H1 (cell line): Measurements from ENCODE around the gene ADD3. TPM values are rescaled to one million over a fixed set of nuclear protein-coding genes. Genes with fewer than 3 reads are reported as not detected.

Experiments
- CTCF ChIA-PET: fragments of 300-600 bp; sonication (Branson Sonifier 250); formaldehyde crosslinking; loops from one replicate; lab custom pipeline; 2021; ENCODE audit not compliant: partially characterized antibody; lab: Charles Lee
- POLR2A ChIA-PET: fragments of 300-600 bp; sonication (Branson Sonifier 250); formaldehyde crosslinking; loops from one replicate; lab custom pipeline; 2021; ENCODE audit warnings: inconsistent platforms; ENCODE audit not compliant: partially characterized antibody; lab: Charles Lee
- DNase-seq, 2 experiments: peaks; one replicate each; pipeline versions ENCODE4 v3.0.0 to v3.0.0-alpha.2; 2010 to 2022; ENCODE audit warnings: low spot score in 2 of 2, low read depth in 1 of 2, mixed read lengths in 1 of 2
- FAIRE-seq: peaks from 2 replicates; lab custom pipeline; 2011; peaks lifted over from hg19 to GRCh38; lab: Jason Lieb, UNC
- H2AFZ ChIP-seq: 2 replicates; pipeline ENCODE4 v1.8.1; 2012; ENCODE audit warnings: low read length, inconsistent platforms
- H2AK5ac ChIP-seq: 2 replicates; pipeline ENCODE4 v1.6.1; 2013; ENCODE audit warnings: low read depth, low read length
- H2BK120ac ChIP-seq: replicated peaks from 2 replicates; pipeline ENCODE3; 2013; ENCODE audit warnings: low read depth, low read length, inconsistent platforms
- H2BK12ac ChIP-seq: 2 replicates; pipeline ENCODE4 v1.6.1; 2013; ENCODE audit warnings: low read depth, low read length
- H2BK15ac ChIP-seq: 2 replicates; pipeline ENCODE4 v1.6.1; 2013; ENCODE audit warnings: low read length
- H2BK20ac ChIP-seq: 2 replicates; pipeline ENCODE4 v1.6.1; 2013; ENCODE audit warnings: low read length
- H2BK5ac ChIP-seq: 2 replicates; pipeline ENCODE4 v1.6.1; 2013; ENCODE audit warnings: low read depth, low read length
- H3K14ac ChIP-seq: 2 replicates; pipeline ENCODE4 v1.6.1; 2013; ENCODE audit warnings: inconsistent platforms; ENCODE audit not compliant: insufficient read length
- H3K18ac ChIP-seq: 2 replicates; pipeline ENCODE4 v1.6.1; 2013; ENCODE audit warnings: low read length; ENCODE audit errors: extremely low read depth
- H3K23ac ChIP-seq: 2 replicates; pipeline ENCODE4 v1.6.1; 2013; ENCODE audit warnings: inconsistent platforms; ENCODE audit not compliant: insufficient read length
- H3K23me2 ChIP-seq: 2 replicates; pipeline ENCODE4 v1.6.1; 2013; ENCODE audit warnings: low read depth, low read length
- H3K27ac ChIP-seq: 2 replicates; pipeline ENCODE4 v1.6.1; 2011; ENCODE audit warnings: low read depth, low read length, inconsistent platforms
- H3K27me3 ChIP-seq, 4 experiments: replicated peaks in 1 of 4; 1 replicate in 1 of 4; 2 replicates in 3 of 4; pipeline versions ENCODE4 v1.6.1 to v1.8.1; 2011 to 2013; ENCODE audit warnings: low read length in 3 of 4, mild to moderate bottlenecking in 3 of 4, inconsistent platforms in 2 of 4, mixed read lengths in 2 of 4, moderate library complexity in 1 of 4; ENCODE audit not compliant: control insufficient read depth in 3 of 4, insufficient read depth in 3 of 4; ENCODE audit errors: extremely low read depth in 1 of 4
- H3K36me3 ChIP-seq, 4 experiments: 2 replicates each; pipeline versions ENCODE4 v1.6.1 to v1.8.1; 2011 to 2013; ENCODE audit warnings: mild to moderate bottlenecking in 4 of 4, low read length in 3 of 4, moderate library complexity in 2 of 4, control low read depth in 1 of 4, inconsistent platforms in 1 of 4; ENCODE audit not compliant: insufficient read depth in 4 of 4, control insufficient read depth in 2 of 4
- H3K4ac ChIP-seq: replicated peaks from 2 replicates; pipeline ENCODE3; 2013; ENCODE audit warnings: low read length, low read depth, mixed read lengths, inconsistent platforms; ENCODE audit not compliant: insufficient read length
- H3K4me1 ChIP-seq, 4 experiments: replicated peaks in 1 of 4; 1 replicate in 1 of 4; 2 replicates in 3 of 4; pipeline versions ENCODE4 v1.6.1 to v1.8.1; 2011 to 2013; ENCODE audit warnings: low read length in 3 of 4, inconsistent platforms in 2 of 4, mixed read lengths in 1 of 4; ENCODE audit not compliant: insufficient read depth in 4 of 4, control insufficient read depth in 3 of 4
- H3K4me2 ChIP-seq, 2 experiments: 2 replicates each; pipeline versions ENCODE4 v1.6.1 to v1.8.1; 2011 to 2013; ENCODE audit warnings: low read depth in 2 of 2, low read length in 2 of 2, control low read depth in 1 of 2, inconsistent platforms in 1 of 2, mild to moderate bottlenecking in 1 of 2; ENCODE audit not compliant: insufficient read depth in 1 of 2
- H3K4me3 ChIP-seq, 4 experiments: fragments of 200-600, 300-600 bp in 1 of 4; sonication (generic), shearing (Covaris generic), sonication (Bioruptor Twin) in 1 of 4; 2 replicates each; pipeline versions ENCODE4 v1.5.1 to v1.8.1; 2011 to 2016; ENCODE audit warnings: low read length in 4 of 4, low read depth in 3 of 4, control low read depth in 2 of 4, inconsistent platforms in 2 of 4, mild to moderate bottlenecking in 2 of 4, mixed read lengths in 1 of 4, moderate library complexity in 1 of 4; ENCODE audit not compliant: insufficient read depth in 2 of 4; ENCODE audit errors: extremely low read depth in 1 of 4
- H3K56ac ChIP-seq: replicated peaks from 2 replicates; pipeline ENCODE3; 2013; ENCODE audit warnings: low read depth, mild to moderate bottlenecking, mixed read lengths, low read length, inconsistent platforms; ENCODE audit not compliant: insufficient read length
- H3K79me1 ChIP-seq: 2 replicates; pipeline ENCODE4 v1.6.1; 2013; ENCODE audit warnings: low read depth, low read length, control low read depth
- H3K79me2 ChIP-seq, 2 experiments: 2 replicates each; pipeline versions ENCODE4 v1.6.1 to v1.8.1; 2012 to 2013; ENCODE audit warnings: low read length in 2 of 2, mild to moderate bottlenecking in 2 of 2, inconsistent platforms in 1 of 2; ENCODE audit not compliant: insufficient read depth in 2 of 2, control insufficient read depth in 1 of 2
- H3K9ac ChIP-seq, 4 experiments: replicated peaks in 1 of 4; 1 replicate in 1 of 4; 2 replicates in 3 of 4; pipeline versions ENCODE4 v1.6.1 to v1.8.1; 2011 to 2013; ENCODE audit warnings: low read depth in 3 of 4, low read length in 3 of 4, control low read depth in 2 of 4, mild to moderate bottlenecking in 2 of 4, moderate library complexity in 2 of 4, inconsistent platforms in 1 of 4; ENCODE audit errors: extremely low read depth in 1 of 4
- H3K9me3 ChIP-seq, 2 experiments: 2 replicates each; pipeline versions ENCODE4 v1.6.1 to v1.8.1; 2012 to 2013; ENCODE audit warnings: mild to moderate bottlenecking in 2 of 2, moderate library complexity in 2 of 2, control low read depth in 1 of 2, inconsistent platforms in 1 of 2, low read depth in 1 of 2, low read length in 1 of 2, mixed read lengths in 1 of 2; ENCODE audit not compliant: insufficient read depth in 2 of 2
- H4K20me1 ChIP-seq, 2 experiments: replicated peaks in 1 of 2; 2 replicates each; pipeline versions ENCODE3 to v1.8.1; 2011 to 2013; ENCODE audit warnings: inconsistent platforms in 2 of 2, low read length in 2 of 2, mild to moderate bottlenecking in 1 of 2; ENCODE audit not compliant: insufficient read depth in 2 of 2, control insufficient read depth in 1 of 2
- H4K5ac ChIP-seq: 2 replicates; pipeline ENCODE4 v1.6.1; 2013; ENCODE audit warnings: low read length, low read depth, mixed read lengths, inconsistent platforms; ENCODE audit not compliant: insufficient read length
- H4K8ac ChIP-seq: 2 replicates; pipeline ENCODE4 v1.8.0; 2013; ENCODE audit warnings: mild to moderate bottlenecking, moderate library complexity, low read length, inconsistent platforms; ENCODE audit not compliant: insufficient read depth; ENCODE audit errors: extremely low read depth
- H4K91ac ChIP-seq: replicated peaks from 2 replicates; pipeline ENCODE3; 2013; ENCODE audit warnings: low read length, mixed read lengths, inconsistent platforms; ENCODE audit not compliant: insufficient read length
- ASH2L ChIP-seq: fragments of 200-600, 300-600 bp; sonication (generic); IDR thresholded peaks from one replicate; pipeline ENCODE4 v1.7.1; 2017; ENCODE audit warnings: low read length
- BRCA1 ChIP-seq: IDR thresholded peaks from 2 replicates; pipeline ENCODE4 v1.6.1; 2012; ENCODE audit warnings: low read depth, low read length, improper control_type of control experiment
- CBX5 ChIP-seq: fragments of 300-800, 300-1000 bp; sonication (generic); IDR thresholded peaks from 2 replicates; pipeline ENCODE4 v1.7.1; 2016; ENCODE audit warnings: antibody characterized with exemption, low read length, low read depth
- CTBP2 ChIP-seq: IDR thresholded peaks from 2 replicates; pipeline ENCODE4 v1.7.0; 2011; ENCODE audit warnings: borderline replicate concordance, mild to moderate bottlenecking, moderate library complexity, mixed read lengths, low read length; ENCODE audit not compliant: insufficient read depth, insufficient read length
- FOSL1 ChIP-seq: IDR thresholded peaks from 2 replicates; pipeline ENCODE4 v1.6.1; 2011; ENCODE audit warnings: mild to moderate bottlenecking, low read depth, low read length, moderate library complexity; ENCODE audit not compliant: insufficient read depth
- HDAC2 ChIP-seq, 2 experiments: fragments of 300-600 bp in 1 of 2; sonication (generic) in 1 of 2; IDR thresholded peaks; 2 replicates each; pipeline ENCODE4 v1.6.1; 2011 to 2012; ENCODE audit warnings: low read depth in 2 of 2, low read length in 2 of 2, mild to moderate bottlenecking in 2 of 2, moderate library complexity in 2 of 2, borderline replicate concordance in 1 of 2, inconsistent platforms in 1 of 2
- NRF1 ChIP-seq: IDR thresholded peaks from 2 replicates; pipeline ENCODE4 v1.6.1; 2011; ENCODE audit warnings: mild to moderate bottlenecking, low read depth, low read length, improper control_type of control experiment
- SP1 ChIP-seq: IDR thresholded peaks from 2 replicates; pipeline ENCODE4 v1.6.1; 2011; ENCODE audit warnings: low read depth, low read length
- SP2 ChIP-seq: IDR thresholded peaks from 2 replicates; pipeline ENCODE4 v1.6.1; 2012; ENCODE audit warnings: mild to moderate bottlenecking, low read length, inconsistent platforms
- SRF ChIP-seq: IDR thresholded peaks from 2 replicates; pipeline ENCODE4 v1.6.1; 2011; ENCODE audit warnings: mild to moderate bottlenecking, low read depth, low read length, moderate library complexity
- TAF1 ChIP-seq: IDR thresholded peaks from 2 replicates; pipeline ENCODE4 v1.6.1; 2011; ENCODE audit warnings: mild to moderate bottlenecking, low read depth, low read length
- TAF7 ChIP-seq: optimal IDR thresholded peaks from 2 replicates; pipeline ENCODE3; 2011; ENCODE audit warnings: low read depth, mild to moderate bottlenecking, inconsistent platforms, low read length, moderate library complexity, borderline replicate concordance
- TBP ChIP-seq: IDR thresholded peaks from 2 replicates; pipeline ENCODE4 v1.6.1; 2011; ENCODE audit warnings: low read depth, low read length, improper control_type of control experiment
- TEAD4 ChIP-seq: IDR thresholded peaks from 2 replicates; pipeline ENCODE4 v1.6.1; 2012; ENCODE audit warnings: low read depth, low read length, inconsistent platforms, mixed read lengths
- WGBS, 2 experiments: shearing (Covaris generic) in 1 of 2; methylation state at CpG; one replicate each; pipeline versions ENCODE4 v1.1.6 to v1.1.7; 2013 to 2015; ENCODE audit warnings: low lambda C conversion rate in 2 of 2, mixed read lengths in 2 of 2, inconsistent platforms in 1 of 2, low coverage in 1 of 2, missing lambda C conversion rate in 1 of 2; ENCODE audit not compliant: insufficient replicate concordance in 2 of 2, insufficient coverage in 1 of 2, insufficient read length in 1 of 2; ENCODE audit errors: extremely low coverage in 1 of 2, missing lambda C conversion rate in 1 of 2; 5-methylcytosine and 5-hydroxymethylcytosine counted together
- polyA plus RNA-seq, 7 experiments: library from polyadenylated mRNA; depleted of rRNA in 3 of 7; stranded (reverse) in 5 of 7; unstranded in 2 of 7; fragments of >200 nt in 5 of 7; fragments of 200-250 nt in 2 of 7; gene quantifications; 1 replicate in 5 of 7; 2 replicates in 1 of 7; 4 replicates in 1 of 7; pipeline versions ENCODE4 v1.2.1 to v1.2.3, GENCODE V29; 2011 to 2013; ENCODE audit warnings: missing spikeins in 2 of 7, mixed read lengths in 2 of 7
- total RNA-seq: library from RNA; stranded (reverse); fragmentation: NEBNext Ultra II Directional; extraction: Animal tissue kit (Norgen Biotek cat#: 25700); gene quantifications from 2 replicates; pipeline ENCODE4 v1.2.1, GENCODE V29; 2021

ADD3 gene
- total and polyA plus RNA-seq, 2 of the 8 experiments (the other 6 are each of a cell fraction or from before 2014, with no cell fraction given): 44.7 to 85.6 TPM

- no peak overlapping the region for H2AK5ac ChIP-seq
- no peak overlapping the region for H4K8ac ChIP-seq
- no peak overlapping the region for H2BK12ac ChIP-seq
- ChIA-PET CTCF (interaction anchor here (0.6 to 3.8 kb wide), 5 partner anchors 17 to 282 kb away, joined by 3 to 18 read pairs (median 7); no protein-coding TSS in a partner anchor), POLR2A (no interaction called here)
- H2AFZ ChIP-seq: no peak overlapping the region
- H3K4me1 ChIP-seq: peaks cover 0 to 2% (median 0%) of the 10 kb centered on the region in 4 experiments; a peak in 1 of 7 replicates
- H3K27ac ChIP-seq: no peak overlapping the region
- no peak overlapping the region for H3K14ac ChIP-seq
- H3K4me2 ChIP-seq: no peak overlapping the region
- 94% methylated on average over 9 of the region's 9 CpGs; no CpG with 5 or more reads in 1 of the 2 experiments for WGBS, 2 experiments
- DNase-seq (no peak), FAIRE-seq (no peak)
- no peak overlapping the region for H4K91ac ChIP-seq
- H2BK20ac ChIP-seq: no peak overlapping the region
- H3K4ac ChIP-seq: no peak overlapping the region
- no peak overlapping the region for H4K5ac ChIP-seq
- H3K23me2 ChIP-seq: no peaks in the 10 kb centered on the region
- no peak overlapping the region for H2BK120ac ChIP-seq
- H3K79me2 ChIP-seq: no peaks in the 10 kb centered on the region
- H3K9me3 ChIP-seq: no peaks in the 10 kb centered on the region
- H3K79me1 ChIP-seq: no peaks in the 10 kb centered on the region
- no peak overlapping the region for H3K4me3 ChIP-seq
- no peak overlapping the region for H3K56ac ChIP-seq
- no peaks in the 10 kb centered on the region for H3K27me3 ChIP-seq
- H3K9ac ChIP-seq: no peak overlapping the region
- H4K20me1 ChIP-seq: no peaks in the 10 kb centered on the region
- H3K18ac ChIP-seq: no peak overlapping the region
- no peak overlapping the region for H3K23ac ChIP-seq
- no peaks in the 10 kb centered on the region for H3K36me3 ChIP-seq
- no peak overlapping the region for H2BK15ac ChIP-seq
- H2BK5ac ChIP-seq: no peak overlapping the region
- TF ChIP-seq CTBP2 (no peak), CBX5 (no peak), SP1 (no peak), SP2 (no peak), TBP (no peak), BRCA1 (no peak), TAF7 (no peak), TEAD4 (no peak), HDAC2 (IDR thresholded peaks at IDR 0.05; ENCODE audit: borderline replicate concordance in 1 of 2, low read depth in 2 of 2, low read length in 2 of 2) (no peak), SRF (no peak), NRF1 (no peak), TAF1 (no peak), ASH2L (no peak), FOSL1 (no peak)
Measured at GRCh38 chr10:109974504-109975191, 33.1 kb upstream of the ADD3 start.
